LNCAP (cell line): ENCODE results near the gene PLPP4.

Source experiments
- CTCF ChIP-seq: fragments of 450-650 bp; IDR thresholded peaks from 2 replicates; pipeline ENCODE4 v1.5.1; 2017; ENCODE audit warnings: mild to moderate bottlenecking

Gene PLPP4

DNA sequence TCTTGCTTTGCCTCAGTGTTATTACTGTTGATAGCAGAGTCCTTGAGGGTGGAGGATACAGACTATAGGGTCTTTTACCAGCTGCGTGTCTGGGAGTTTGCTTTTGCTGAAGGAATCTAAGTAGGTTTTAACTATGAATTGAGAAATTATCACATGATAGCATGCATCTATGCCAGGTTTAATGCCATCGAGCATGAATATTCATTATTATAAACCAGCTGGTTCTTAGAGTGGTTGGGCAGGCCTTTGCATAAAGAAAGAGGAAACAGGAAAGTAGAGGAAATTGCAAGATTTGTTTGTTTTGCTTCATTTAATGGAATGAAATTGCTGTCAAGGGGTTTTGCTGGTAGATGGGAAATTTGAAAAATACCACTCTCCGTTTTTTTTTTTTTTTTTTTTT lies 70.7 kb downstream of the PLPP4 start:
- TF ChIP-seq CTCF, result no peak

DNA sequence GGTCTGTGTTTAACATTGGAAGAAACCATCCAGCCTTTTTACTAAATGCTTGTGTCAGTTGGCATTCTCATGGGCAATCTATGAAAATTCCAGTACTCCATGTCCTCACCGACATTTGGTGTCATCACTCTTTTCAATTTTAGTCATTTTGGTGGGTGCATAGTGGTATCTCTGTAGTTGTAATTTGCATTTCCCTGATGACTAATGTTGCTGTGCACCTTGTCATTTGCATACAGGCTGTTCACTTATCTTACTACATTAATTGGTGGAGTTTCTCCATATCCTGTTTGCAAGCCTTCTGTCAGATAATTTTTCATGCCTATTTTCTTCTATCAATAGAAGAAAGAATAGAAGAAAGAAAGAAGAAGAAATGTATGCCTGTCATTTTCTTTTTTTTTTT lies 73.7 kb downstream of the PLPP4 start:
- no peak for TF ChIP-seq CTCF

GRCh38 chr10:120538091-120538490 lies 81.1 kb downstream of the PLPP4 start:
- no peak for TF ChIP-seq CTCF

- no peak for TF ChIP-seq CTCF
These were observed 82.0 kb downstream of the PLPP4 start for GRCh38 chr10:120539076-120539475.

DNA sequence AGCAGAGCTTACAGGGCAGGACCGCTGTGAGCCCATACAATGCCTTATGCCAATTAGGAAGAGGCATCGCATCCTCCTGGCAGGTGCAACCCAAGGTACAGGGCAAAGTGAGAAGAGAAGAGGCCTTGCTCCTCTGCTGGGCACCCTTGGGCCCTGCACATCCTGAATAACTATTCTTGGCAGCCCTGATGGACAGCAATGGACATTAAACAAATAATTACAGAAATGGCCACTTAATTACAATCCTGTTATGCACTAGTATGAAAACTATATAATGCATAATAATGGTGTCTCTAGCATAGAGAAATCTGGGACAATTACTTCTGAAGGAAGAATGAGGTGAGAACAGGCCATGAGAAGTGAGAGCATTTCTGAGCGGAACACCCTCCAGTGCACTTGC lies 83.5 kb downstream of the PLPP4 start:
- TF ChIP-seq CTCF, result no peak

DNA sequence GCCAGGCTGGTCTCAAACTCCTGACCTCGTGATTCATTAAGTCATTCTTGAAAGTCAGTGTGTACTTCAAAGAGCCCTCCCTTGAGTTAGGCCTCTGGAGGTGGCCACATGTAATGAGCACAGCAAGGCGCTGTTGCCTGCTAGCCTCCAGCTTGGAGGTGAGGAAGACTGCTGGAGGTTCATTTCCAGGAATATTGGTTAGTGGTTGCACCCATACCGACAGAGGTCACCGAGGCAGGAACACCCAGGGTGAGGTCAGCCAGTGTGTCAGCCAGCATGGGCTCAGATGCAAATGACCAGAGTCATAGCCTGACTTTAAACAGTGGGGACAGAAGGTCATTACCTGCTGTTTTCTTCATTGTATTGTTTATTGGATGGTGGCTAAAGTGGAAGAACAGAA lies 85.0 kb downstream of the PLPP4 start:
- no peak for TF ChIP-seq CTCF

- TF ChIP-seq CTCF, result no peak
These were observed 85.6 kb downstream of the PLPP4 start for GRCh38 chr10:120542591-120542990.

GRCh38 chr10:120543291-120543690 lies 86.3 kb downstream of the PLPP4 start:
- no peak for TF ChIP-seq CTCF
